Tibial artery (tissue), 4 donors: Measurements from ENCODE around the gene SEPTIN2.

Experiments
- DNase-seq, 2 donors: peaks; one replicate each; pipeline ENCODE4 v3.0.0-alpha.2; 2019
- H3K27ac ChIP-seq, 2 donors: fragments of 200-600 bp; sonication (generic) in 1 of 2; 1 replicate in 1 of 2; 2 replicates in 1 of 2; pipeline ENCODE4 v1.5.1; 2018 to 2019; ENCODE audit warnings: mild to moderate bottlenecking in 1 of 2
- H3K27me3 ChIP-seq, 2 donors: fragments of 200-600 bp; sonication (generic) in 1 of 2; one replicate each; pipeline versions ENCODE4 v1.5.1 to v1.6.0; 2016 to 2019
- H3K36me3 ChIP-seq, 3 donors: fragments of 200-600 bp; sonication (generic) in 2 of 3; one replicate each; pipeline ENCODE4 v1.5.1; 2016 to 2019; ENCODE audit warnings: mild to moderate bottlenecking in 2 of 3
- H3K4me1 ChIP-seq, 4 donors: fragments of 200-600 bp; sonication (generic) in 2 of 4; 1 replicate in 3 of 4; 2 replicates in 1 of 4; pipeline ENCODE4 v1.5.1; 2016 to 2019
- H3K4me3 ChIP-seq, 2 donors: fragments of 200-600 bp; sonication (generic) in 1 of 2; 1 replicate in 1 of 2; 2 replicates in 1 of 2; pipeline ENCODE4 v1.5.1; 2018 to 2019; ENCODE audit warnings: mild to moderate bottlenecking in 2 of 2
- H3K9me3 ChIP-seq, 3 donors: fragments of 200-600 bp; sonication (generic) in 1 of 3; one replicate each; pipeline ENCODE4 v1.5.1; 2016 to 2019
- CTCF ChIP-seq, 2 experiments: fragments of 200-600 bp in 1 of 2; fragments of 450-650 bp in 1 of 2; IDR thresholded peaks; one replicate each; pipeline ENCODE4 v1.5.1; 2017 to 2019; ENCODE audit warnings: antibody characterized with exemption in 2 of 2, mild to moderate bottlenecking in 1 of 2, moderate library complexity in 1 of 2
- intact Hi-C: fragments of 100-400 bp; cut with DNase I; formaldehyde crosslinking; loops from one replicate; pipeline ENCODE4 v1.15.0; 2023; ENCODE audit warnings: low total_unique reads

The SEPTIN2 gene

DNA sequence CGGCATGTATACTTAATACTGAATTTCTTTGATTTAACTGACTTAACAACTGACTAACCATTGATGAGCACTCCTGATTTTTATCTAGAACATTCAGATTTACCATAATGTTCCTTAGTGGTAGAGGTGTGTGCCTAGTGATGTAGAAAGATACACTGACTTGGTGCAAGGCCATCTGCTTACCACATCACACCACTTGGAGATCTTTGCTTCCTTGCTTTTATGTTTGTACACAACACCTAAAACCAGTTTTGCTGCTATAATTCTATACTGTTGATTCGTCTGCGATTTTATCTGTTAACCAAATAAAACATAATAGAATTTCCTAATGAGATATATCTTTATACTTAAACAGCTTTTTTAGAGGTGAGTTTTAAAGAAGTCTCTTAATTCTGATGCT, 36.5 kb downstream of the SEPTIN2 start:
- TF ChIP-seq CTCF (IDR thresholded peaks at IDR 0.05) = no peak

DNA sequence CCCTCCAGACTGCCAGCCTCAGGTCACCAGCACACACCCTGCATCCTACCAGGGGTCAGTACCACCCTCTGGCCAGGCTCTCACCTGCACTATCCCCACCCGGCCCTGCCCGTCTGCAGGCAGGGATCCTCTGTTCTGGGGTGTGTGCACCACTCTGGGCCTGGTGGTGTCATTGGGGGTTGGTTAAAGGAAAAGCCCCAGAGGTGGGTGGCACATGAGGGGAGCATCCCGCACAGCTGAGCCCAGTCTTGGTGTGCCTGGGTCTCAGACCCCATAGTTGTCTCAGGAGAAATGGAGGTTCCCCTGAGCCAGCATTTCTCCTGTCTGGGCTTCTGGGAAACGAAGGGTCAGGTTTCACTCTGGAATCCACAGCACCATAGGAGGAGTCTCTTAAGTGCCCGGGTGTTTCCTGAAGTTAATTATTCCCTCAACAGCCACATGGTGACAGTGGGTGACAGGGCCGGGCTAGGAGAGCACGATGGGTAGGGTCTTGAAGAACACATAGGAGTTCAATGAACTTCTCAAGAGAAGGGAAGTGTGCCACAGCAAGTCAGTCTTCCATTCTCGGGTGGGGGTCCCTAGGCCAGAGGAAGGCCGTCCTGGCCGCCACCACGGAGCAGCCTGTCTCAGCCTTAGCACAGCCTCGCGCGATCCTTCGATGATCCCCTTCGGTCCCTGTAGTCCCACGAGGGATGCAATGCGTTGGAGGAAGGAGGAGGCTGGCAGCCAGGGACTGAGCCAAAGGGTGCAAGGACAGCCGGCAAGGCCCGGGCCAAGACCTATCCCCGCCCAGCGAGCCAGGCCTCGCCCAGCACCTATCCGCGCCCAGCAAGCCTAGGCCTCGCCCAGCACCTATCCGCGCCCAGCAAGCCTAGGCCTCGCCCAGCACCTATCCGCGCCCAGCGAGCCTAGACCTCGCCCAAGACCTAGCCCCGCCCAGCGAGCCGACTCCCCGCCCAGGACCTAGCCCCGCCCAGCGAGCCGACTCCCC, 39.2 kb downstream of the SEPTIN2 start:
- intact Hi-C loops = loop anchor here (10.0 kb wide), 1 partner anchor 280 kb away; the partner anchor contains the start of genes ATG4B and THAP4
- Histone ChIP-seq H3K4me1 (peaks cover 0 to 36% (median 18%) of the 10 kb centered on the region in 4 donors), H3K27me3 (no peaks in the 10 kb centered on the region), H3K4me3 (peak overlapping the region; percentile 19 to 44), H3K36me3 (peaks cover 33 to 37% (median 36%) of the 10 kb centered on the region in 3 donors), H3K9me3 (no peaks in the 10 kb centered on the region), H3K27ac (peak overlapping the region; percentile 66 to 71)
- DNase-seq = peak; percentile 88 to 94
- TF ChIP-seq CTCF (IDR thresholded peaks at IDR 0.05) = no peak

More for the DNA sequence above, 36.5 kb downstream of the SEPTIN2 start:
- no peaks in the 10 kb centered on the region for H3K9me3 ChIP-seq
- no peak for DNase-seq
- H3K4me3 ChIP-seq = no peak overlapping the region
- intact Hi-C loops = loop anchor here (10.0 kb wide), 1 partner anchor 283 kb away; the partner anchor contains the start of genes ATG4B and THAP4
- H3K4me1 ChIP-seq = peaks cover 0 to 13% (median 7%) of the 10 kb centered on the region in 4 donors
- H3K36me3 ChIP-seq = peaks cover 60 to 65% (median 62%) of the 10 kb centered on the region in 3 donors
- H3K27me3 ChIP-seq = no peaks in the 10 kb centered on the region
- no peak overlapping the region for H3K27ac ChIP-seq

GRCh38 chr2:241355983-241356870, 40.5 kb downstream of the SEPTIN2 start, which contains the start of gene FARP2:
Gene FARP2, plus strand, starts transcription at chr2:241356285. Its CDS starts 16,823 bp downstream, at chr2:241373108.
- peak; percentile 100 for DNase-seq
- Histone ChIP-seq H3K4me3 (peak within 1 kb of the TSS; percentile 81 to 93), H3K27me3 (no peaks in the 10 kb centered on the region), H3K36me3 (peaks cover 20 to 25% (median 24%) of the 10 kb centered on the region in 3 donors), H3K4me1 (peaks cover 0 to 36% (median 18%) of the 10 kb centered on the region in 4 donors), H3K9me3 (no peaks in the 10 kb centered on the region), H3K27ac (peak within 1 kb of the TSS; percentile 86 to 95)
- TF ChIP-seq CTCF (IDR thresholded peaks at IDR 0.05) = no peak
- intact Hi-C loops = loop anchor here (10.0 kb wide), 1 partner anchor 279 kb away; the partner anchor contains the start of genes ATG4B and THAP4

- no peak for DNase-seq
- H3K9me3 ChIP-seq = no peaks in the 10 kb centered on the region
- peak overlapping the region; percentile 81 to 93 for H3K4me3 ChIP-seq
- H3K27me3 ChIP-seq = no peaks in the 10 kb centered on the region
- H3K4me1 ChIP-seq = peaks cover 0 to 36% (median 18%) of the 10 kb centered on the region in 4 donors
- peak overlapping the region; percentile 86 to 95 for H3K27ac ChIP-seq
- no peak for TF ChIP-seq CTCF (IDR thresholded peaks at IDR 0.05)
- intact Hi-C loops = loop anchor here (10.0 kb wide), 1 partner anchor 278 kb away; the partner anchor contains the start of genes ATG4B and THAP4
- H3K36me3 ChIP-seq = peaks cover 14 to 19% (median 18%) of the 10 kb centered on the region in 3 donors
These were observed 41.1 kb downstream of the SEPTIN2 start for GRCh38 chr2:241356871-241357260.

DNA sequence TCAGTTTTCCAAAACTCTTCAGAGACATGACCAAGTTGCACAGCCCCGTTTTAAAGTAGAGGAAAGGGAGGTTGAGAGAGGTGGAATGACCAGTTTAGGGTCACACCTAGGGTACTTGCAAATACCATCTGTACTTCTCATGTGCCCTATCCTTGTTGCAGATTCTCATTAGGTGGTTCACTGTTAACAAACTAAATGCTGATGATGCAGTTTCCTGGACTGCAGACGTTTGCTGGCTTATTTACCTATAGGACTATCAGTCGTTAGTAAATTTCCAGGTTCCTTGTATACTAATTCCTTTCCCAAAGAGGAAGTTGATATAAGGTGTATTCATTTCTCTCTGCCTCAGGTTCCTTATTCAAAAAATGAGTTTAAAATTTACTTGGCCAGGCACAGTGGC, 41.8 kb downstream of the SEPTIN2 start:
- intact Hi-C loops = loop anchor here (10.0 kb wide), 1 partner anchor 277 kb away; the partner anchor contains the start of genes ATG4B and THAP4
- DNase-seq = no peak
- TF ChIP-seq CTCF (IDR thresholded peaks at IDR 0.05) = no peak
- Histone ChIP-seq H3K27me3 (no peaks in the 10 kb centered on the region), H3K9me3 (no peaks in the 10 kb centered on the region), H3K27ac (no peak overlapping the region), H3K4me1 (peaks cover 0 to 36% (median 18%) of the 10 kb centered on the region in 4 donors), H3K36me3 (peaks cover 8 to 13% (median 12%) of the 10 kb centered on the region in 3 donors), H3K4me3 (peak overlapping the region; percentile 81 to 93)
